SK-N-MC (cell line): Measurements from ENCODE around the gene GRB10.

Source experiments
- EZH2 ChIP-seq: fragments of 200-600 bp; sonication (generic); IDR thresholded peaks from one replicate; pipeline ENCODE4 v1.6.1; 2017; ENCODE audit warnings: antibody characterized with exemption
- POLR2AphosphoS5 ChIP-seq: IDR thresholded peaks from 2 replicates; pipeline ENCODE4 v1.6.1; 2012; ENCODE audit warnings: mild to moderate bottlenecking, low read depth, low read length, borderline replicate concordance

DNA sequence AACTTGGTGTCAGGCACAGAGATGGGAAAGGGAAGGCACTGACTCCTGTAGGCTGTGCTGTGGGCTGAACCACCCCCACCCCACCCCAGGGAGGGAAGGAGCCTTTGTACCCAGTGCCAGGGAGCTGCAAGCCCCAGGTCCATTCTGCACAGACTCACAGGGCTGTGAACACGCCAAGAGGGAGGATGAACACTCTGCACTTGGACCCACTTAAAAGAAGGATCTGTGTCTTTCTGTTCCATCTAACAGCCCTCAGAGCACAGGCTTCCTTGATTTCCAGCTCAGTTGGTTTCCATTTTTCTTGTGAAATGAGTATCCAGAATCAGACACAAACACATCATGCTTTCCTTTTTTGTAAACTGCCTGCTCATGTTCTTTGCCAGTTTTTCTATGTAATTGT is 84.9 kb downstream of the GRB10 start:
- TF ChIP-seq EZH2, result no peak
- TF ChIP-seq POLR2AphosphoS5, result no peak
